Panc1 (cell line): Measurements from ENCODE around the gene NMRK2. TPM values are rescaled to one million over a fixed set of nuclear protein-coding genes. Genes with fewer than 3 reads are reported as not detected.
A peak's percentile ranks its signal among the peaks of the same experiment; 100 is the strongest.

Experiments
- ATAC-seq: fragments of 200-7000 bp; cut with Tn5 transposase; 2 replicates; pipeline ENCODE4 v1.9.1; 2020; ENCODE audit warnings: mild to moderate bottlenecking, moderate library complexity
- BruUV-seq: library from RNA; stranded (reverse); fragments of 400-500 nt; replicated peaks from 2 replicates; lab custom pipeline; 2021; lab: Mats Ljungman, UMichigan
- CTCF ChIA-PET: fragments of 300-600 bp; sonication (Branson Sonifier 250); formaldehyde crosslinking; loops from one replicate; lab custom pipeline; 2022; ENCODE audit warnings: antibody characterized with exemption; lab: Charles Lee
- POLR2A ChIA-PET: fragments of 300-600 bp; sonication (Branson Sonifier 250); formaldehyde crosslinking; loops from one replicate; lab custom pipeline; 2022; ENCODE audit warnings: antibody characterized with exemption; lab: Charles Lee
- DNase-seq: peaks from one replicate; pipeline ENCODE4 v3.0.0-alpha.2; 2010; ENCODE audit warnings: low read depth, low spot score
- H3K27ac ChIP-seq: 2 replicates; pipeline ENCODE4 v1.5.1; 2011; ENCODE audit warnings: mild to moderate bottlenecking, low read length, inconsistent platforms
- H3K27me3 ChIP-seq: fragments of 200-500 bp; sonication (Bioruptor generic); 2 replicates; pipeline ENCODE4 v1.6.0; 2014; ENCODE audit warnings: low read length, inconsistent platforms; ENCODE audit not compliant: control insufficient read depth, insufficient read depth
- H3K36me3 ChIP-seq: fragments of 200-500 bp; sonication (Bioruptor generic); 2 replicates; pipeline ENCODE4 v1.5.1; 2014; ENCODE audit warnings: inconsistent platforms, mild to moderate bottlenecking, low read length, moderate library complexity; ENCODE audit not compliant: control insufficient read depth, insufficient read depth
- H3K4me1 ChIP-seq: 2 replicates; pipeline ENCODE4 v1.5.1; 2011; ENCODE audit warnings: inconsistent platforms, mild to moderate bottlenecking, low read length, moderate library complexity; ENCODE audit not compliant: control insufficient read depth, insufficient read depth
- H3K4me3 ChIP-seq, 2 experiments: 2 replicates each; pipeline ENCODE4 v1.5.1; 2011 to 2012; ENCODE audit warnings: low read depth in 2 of 2, low read length in 2 of 2, mild to moderate bottlenecking in 2 of 2, inconsistent platforms in 1 of 2, moderate library complexity in 1 of 2
- H3K9me3 ChIP-seq: fragments of 200-500 bp; sonication (Bioruptor generic); 2 replicates; pipeline ENCODE4 v1.5.1; 2014; ENCODE audit warnings: low read depth, mild to moderate bottlenecking, inconsistent platforms, low read length, moderate library complexity; ENCODE audit not compliant: control insufficient read depth, insufficient read depth
- CTCF ChIP-seq: fragments of 450-650 bp; IDR thresholded peaks from 2 replicates; pipeline ENCODE4 v1.5.1; 2017; ENCODE audit warnings: mild to moderate bottlenecking
- POLR2AphosphoS5 ChIP-seq: IDR thresholded peaks from 2 replicates; pipeline ENCODE4 v1.6.1; 2012; ENCODE audit warnings: mild to moderate bottlenecking, low read depth, low read length, moderate library complexity
- REST ChIP-seq, 2 experiments: IDR thresholded peaks; 2 replicates each; pipeline ENCODE4 v1.6.1; 2011 to 2012; ENCODE audit warnings: low read depth in 2 of 2, control low read depth in 1 of 2, low read length in 1 of 2, mild to moderate bottlenecking in 1 of 2, moderate library complexity in 1 of 2; ENCODE audit not compliant: insufficient read depth in 1 of 2
- SIN3A ChIP-seq: IDR thresholded peaks from 2 replicates; pipeline ENCODE4 v1.6.1; 2012; ENCODE audit warnings: low read depth, mild to moderate bottlenecking, low read length, moderate library complexity, borderline replicate concordance; ENCODE audit not compliant: insufficient read depth
- TCF7L2 ChIP-seq: IDR thresholded peaks from 2 replicates; pipeline ENCODE4 v1.6.1; 2011; ENCODE audit warnings: mild to moderate bottlenecking, low read depth, low read length, inconsistent platforms
- in situ Hi-C: cut with HindIII; loops from 2 replicates; pipeline ENCODE4 v1.10.0; 2016; ENCODE audit warnings: low sequenced_read_pairs, low pct_unique_long_range_greater_than_20kb
- intact Hi-C: fragments of 100-400 bp; cut with micrococcal nuclease; formaldehyde crosslinking; loops from one replicate; pipeline ENCODE4 v1.10.0; 2022; ENCODE audit not compliant: unreplicated experiment
- total RNA-seq: library from RNA; stranded (reverse); gene quantifications from one replicate; pipeline ENCODE4 v1.2.1, GENCODE V29; 2021; ENCODE audit not compliant: unreplicated experiment

NMRK2 gene
- total RNA-seq, 1 experiment from 2014 or later, result 0.21 TPM

DNA sequence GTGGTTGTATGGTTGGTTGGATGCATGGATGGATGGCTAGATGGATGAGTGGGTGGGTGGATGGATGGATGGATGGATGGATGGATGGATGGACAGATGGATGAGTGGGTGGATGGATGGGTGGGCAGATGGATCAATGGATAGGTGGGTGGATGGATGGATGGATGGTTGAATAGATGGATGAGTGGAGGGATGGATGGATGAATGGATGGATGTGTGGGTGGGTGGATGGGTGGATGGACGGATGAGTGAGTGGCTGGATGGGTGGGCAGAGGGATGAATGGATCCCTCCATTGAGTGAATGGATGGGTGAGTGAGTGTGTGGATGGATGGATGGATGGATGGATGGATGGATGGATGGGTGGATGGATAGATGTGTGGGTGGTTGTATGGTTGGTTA, 9.0 kb upstream of the NMRK2 start:
- H3K27ac ChIP-seq, result no peak overlapping the region
- H3K9me3 ChIP-seq, result no peaks in the 10 kb centered on the region
- BruUV-seq, result no TSS peak
- intact Hi-C loops (no loop called here), in situ Hi-C loops (no loop called here)
- POLR2A ChIA-PET, result no interaction called here
- ATAC-seq (no peak), DNase-seq (no peak)
- H3K27me3 ChIP-seq, result no peaks in the 10 kb centered on the region
- no peak for TF ChIP-seq TCF7L2
- no peak for TF ChIP-seq SIN3A
- TF ChIP-seq REST (IDR thresholded peaks at IDR 0.05; ENCODE audit: insufficient read depth in 1 of 2, low read depth in 2 of 2, low read length in 1 of 2), result no peak
- no peak for TF ChIP-seq POLR2AphosphoS5
- TF ChIP-seq CTCF, result no peak
- no peak overlapping the region for H3K4me3 ChIP-seq
- no peaks in the 10 kb centered on the region for H3K36me3 ChIP-seq
- CTCF ChIA-PET, result no interaction called here
- H3K4me1 ChIP-seq, result no peaks in the 10 kb centered on the region

GRCh38 chr19:3931041-3931440, 1.8 kb upstream of the NMRK2 start:
- no peak for DNase-seq
- Histone ChIP-seq H3K36me3 (no peaks in the 10 kb centered on the region), H3K4me1 (no peaks in the 10 kb centered on the region), H3K27me3 (no peaks in the 10 kb centered on the region), H3K27ac (no peak overlapping the region), H3K4me3 (no peak overlapping the region), H3K9me3 (no peaks in the 10 kb centered on the region)
- intact Hi-C loops, result no loop called here
- TF ChIP-seq CTCF, result no peak
- TF ChIP-seq TCF7L2, result no peak
- TF ChIP-seq REST (IDR thresholded peaks at IDR 0.05; ENCODE audit: insufficient read depth in 1 of 2, low read depth in 2 of 2, low read length in 1 of 2), result no peak
- no peak for TF ChIP-seq SIN3A
- TF ChIP-seq POLR2AphosphoS5, result no peak
- in situ Hi-C loops, result no loop called here
- ChIA-PET POLR2A (interaction anchor here (0.6 kb wide), 1 partner anchor 120 kb away, joined by 12 read pairs; no protein-coding TSS in a partner anchor), CTCF (no interaction called here)
- peak; percentile 42; the same call in 1 of the 2 replicates for ATAC-seq
- BruUV-seq, result no TSS peak
